ENCODE data around the gene AQP7. TPM values are rescaled to one million over a fixed set of nuclear protein-coding genes. Genes with fewer than 3 reads are reported as not detected.
"Not testable (repeated sequence)": the region's sequence is repeated elsewhere in the genome, so short reads cannot be mapped to it uniquely, and the experiment has no call there.

Gene AQP7
- polyA plus RNA-seq, 3 donors = 19.9 to 42.7 (median 23.6) TPM

GRCh38 chr9:33380390-33381094 is 21.8 kb downstream of the AQP7 start:
- no peak for DNase-seq (ENCODE audit: extremely low read depth in 1 of 11, low read depth in 9 of 11, low spot score in 4 of 11)

- DNase-seq (ENCODE audit: extremely low read depth in 1 of 11, low read depth in 9 of 11, low spot score in 4 of 11) = no peak
These were observed 22.5 kb downstream of the AQP7 start for GRCh38 chr9:33379666-33380389.

- no peak for DNase-seq (ENCODE audit: extremely low read depth in 1 of 11, low read depth in 9 of 11, low spot score in 4 of 11)
These were observed 24.1 kb downstream of the AQP7 start for GRCh38 chr9:33378121-33378795.

- no peak for DNase-seq (ENCODE audit: extremely low read depth in 1 of 11, low read depth in 9 of 11, low spot score in 4 of 11)
These were observed 25.2 kb downstream of the AQP7 start for GRCh38 chr9:33377089-33377715.

GRCh38 chr9:33375841-33376321 is 26.5 kb downstream of the AQP7 start:
- no peak for DNase-seq (ENCODE audit: extremely low read depth in 1 of 11, low read depth in 9 of 11, low spot score in 4 of 11)

GRCh38 chr9:33375238-33375840 is 27.0 kb downstream of the AQP7 start:
- DNase-seq (ENCODE audit: extremely low read depth in 1 of 11, low read depth in 9 of 11, low spot score in 4 of 11) = peak in 4 of 11 donors; percentile 28 to 51 (median 36)

GRCh38 chr9:33374634-33375237 is 27.6 kb downstream of the AQP7 start:
- DNase-seq (ENCODE audit: extremely low read depth in 1 of 11, low read depth in 9 of 11, low spot score in 4 of 11) = peak in 10 of 11 donors; percentile 58 to 81 (median 69)

GRCh38 chr9:33374190-33374589 is 28.2 kb downstream of the AQP7 start:
- no peak for DNase-seq (ENCODE audit: extremely low read depth in 1 of 11, low read depth in 9 of 11, low spot score in 4 of 11)

GRCh38 chr9:33372900-33373299 is 29.5 kb downstream of the AQP7 start:
- DNase-seq (ENCODE audit: extremely low read depth in 1 of 11, low read depth in 9 of 11, low spot score in 4 of 11) = no peak

- DNase-seq (ENCODE audit: extremely low read depth in 1 of 11, low read depth in 9 of 11, low spot score in 4 of 11) = no peak
These were observed 35.3 kb downstream of the AQP7 start for GRCh38 chr9:33366979-33367480.

- DNase-seq (ENCODE audit: extremely low read depth in 1 of 11, low read depth in 9 of 11, low spot score in 4 of 11) = not testable (repeated sequence)
These were observed 37.6 kb downstream of the AQP7 start for GRCh38 chr9:33364814-33365213.

- no peak for DNase-seq (ENCODE audit: extremely low read depth in 1 of 11, low read depth in 9 of 11, low spot score in 4 of 11)
These were observed 38.2 kb downstream of the AQP7 start for GRCh38 chr9:33364127-33364526.

- DNase-seq (ENCODE audit: extremely low read depth in 1 of 11, low read depth in 9 of 11, low spot score in 4 of 11) = not testable (repeated sequence)
These were observed 43.7 kb downstream of the AQP7 start for GRCh38 chr9:33358641-33359040.

- DNase-seq (ENCODE audit: extremely low read depth in 1 of 11, low read depth in 9 of 11, low spot score in 4 of 11) = no peak
These were observed 46.4 kb downstream of the AQP7 start for GRCh38 chr9:33355933-33356332.

- DNase-seq (ENCODE audit: extremely low read depth in 1 of 11, low read depth in 9 of 11, low spot score in 4 of 11) = no peak
These were observed 47.6 kb downstream of the AQP7 start for GRCh38 chr9:33354651-33355211.

- no peak for DNase-seq (ENCODE audit: extremely low read depth in 1 of 11, low read depth in 9 of 11, low spot score in 4 of 11)
These were observed 50.8 kb downstream of the AQP7 start for GRCh38 chr9:33351547-33351946.

GRCh38 chr9:33350310-33350709 is 52.1 kb downstream of the AQP7 start:
- DNase-seq (ENCODE audit: extremely low read depth in 1 of 11, low read depth in 9 of 11, low spot score in 4 of 11) = no peak

- DNase-seq (ENCODE audit: extremely low read depth in 1 of 11, low read depth in 9 of 11, low spot score in 4 of 11) = no peak
These were observed 52.6 kb downstream of the AQP7 start for GRCh38 chr9:33349743-33350142.
